A549 (cell line): ENCODE data around the gene BLCAP.

Source experiments
- EHF ChIP-seq: fragments of 250-450 bp; sonication (Bioruptor Pico); IDR thresholded peaks from 2 replicates; pipeline ENCODE4 v1.5.0; 2020; ENCODE audit warnings: mild to moderate bottlenecking
- MAFK ChIP-seq: fragments of 450-650 bp; IDR thresholded peaks from 2 replicates; pipeline ENCODE4 v1.6.1; 2014; ENCODE audit not compliant: partially characterized antibody
- MAX ChIP-seq: IDR thresholded peaks from 2 replicates; pipeline ENCODE4 v1.6.1; 2012
- MAZ ChIP-seq: fragments of 150-350 bp; IDR thresholded peaks from 2 replicates; pipeline ENCODE4 v1.6.1; 2014; ENCODE audit warnings: antibody characterized with exemption, low read depth, low read length, borderline replicate concordance
- MYC ChIP-seq: IDR thresholded peaks from 2 replicates; pipeline ENCODE4 v1.6.1; 2012; ENCODE audit warnings: mild to moderate bottlenecking, inconsistent platforms, low read length, improper control_type of control experiment, borderline replicate concordance
- POLR2A ChIP-seq: IDR thresholded peaks from 2 replicates; pipeline ENCODE4 v1.6.1; 2012; ENCODE audit warnings: mild to moderate bottlenecking, low read length
- RAD21 ChIP-seq, 2 experiments: fragments of >200 bp in 1 of 2; sonication (Bioruptor Twin) in 1 of 2; formaldehyde crosslinking in 1 of 2; IDR thresholded peaks in 1 of 2; conservative IDR thresholded peaks in 1 of 2; 2 replicates in 1 of 2; 3 replicates in 1 of 2; pipeline ENCODE4 v1.6.1; 2012 to 2018; ENCODE audit warnings: inconsistent platforms in 1 of 2
- RNF2 ChIP-seq: fragments of 200-600 bp; sonication (generic); IDR thresholded peaks from 2 replicates; pipeline ENCODE4 v1.6.1; 2016; ENCODE audit warnings: low read depth, mild to moderate bottlenecking, antibody characterized with exemption, moderate library complexity, borderline replicate concordance
- SMC3 ChIP-seq: fragments of >200 bp; sonication (Bioruptor Twin); formaldehyde crosslinking; IDR thresholded peaks from 3 replicates; pipeline ENCODE4 v1.6.1; 2018; ENCODE audit warnings: inconsistent platforms
- TFCP2L1 ChIP-seq: fragments of 250-450 bp; sonication (Bioruptor Pico); IDR thresholded peaks from 2 replicates; pipeline ENCODE4 v1.5.0; 2021; ENCODE audit warnings: mild to moderate bottlenecking
- ZFP36 ChIP-seq: fragments of 450-650 bp; IDR thresholded peaks from 2 replicates; pipeline ENCODE4 v1.6.1; 2014; ENCODE audit warnings: borderline replicate concordance; ENCODE audit not compliant: partially characterized antibody
- TF ChIP-seq, protein P1 (sequence below): fragments of >200 bp; sonication (Bioruptor Twin); formaldehyde crosslinking; IDR thresholded peaks from 3 replicates; pipeline ENCODE4 v1.5.1; 2016
- TF ChIP-seq, protein P2 (sequence below): fragments of 150-350 bp; IDR thresholded peaks from 2 replicates; pipeline ENCODE4 v1.6.1; 2014; ENCODE audit warnings: low read depth, mild to moderate bottlenecking, low read length

- TF ChIP-seq, protein P1, sequence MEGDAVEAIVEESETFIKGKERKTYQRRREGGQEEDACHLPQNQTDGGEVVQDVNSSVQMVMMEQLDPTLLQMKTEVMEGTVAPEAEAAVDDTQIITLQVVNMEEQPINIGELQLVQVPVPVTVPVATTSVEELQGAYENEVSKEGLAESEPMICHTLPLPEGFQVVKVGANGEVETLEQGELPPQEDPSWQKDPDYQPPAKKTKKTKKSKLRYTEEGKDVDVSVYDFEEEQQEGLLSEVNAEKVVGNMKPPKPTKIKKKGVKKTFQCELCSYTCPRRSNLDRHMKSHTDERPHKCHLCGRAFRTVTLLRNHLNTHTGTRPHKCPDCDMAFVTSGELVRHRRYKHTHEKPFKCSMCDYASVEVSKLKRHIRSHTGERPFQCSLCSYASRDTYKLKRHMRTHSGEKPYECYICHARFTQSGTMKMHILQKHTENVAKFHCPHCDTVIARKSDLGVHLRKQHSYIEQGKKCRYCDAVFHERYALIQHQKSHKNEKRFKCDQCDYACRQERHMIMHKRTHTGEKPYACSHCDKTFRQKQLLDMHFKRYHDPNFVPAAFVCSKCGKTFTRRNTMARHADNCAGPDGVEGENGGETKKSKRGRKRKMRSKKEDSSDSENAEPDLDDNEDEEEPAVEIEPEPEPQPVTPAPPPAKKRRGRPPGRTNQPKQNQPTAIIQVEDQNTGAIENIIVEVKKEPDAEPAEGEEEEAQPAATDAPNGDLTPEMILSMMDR: no peak
- no peak for TF ChIP-seq POLR2A
- no peak for TF ChIP-seq RAD21 (conservative IDR thresholded peaks at IDR 0.05 in 1 of 2, IDR thresholded peaks at IDR 0.05 in 1 of 2)
- no peak for TF ChIP-seq ZFP36
- TF ChIP-seq RNF2: no peak
- TF ChIP-seq SMC3: no peak
- no peak for TF ChIP-seq MAZ
- no peak for TF ChIP-seq EHF (CRISPR knock-in tag)
- TF ChIP-seq TFCP2L1 (CRISPR knock-in tag): no peak
- no peak for TF ChIP-seq MAX
- TF ChIP-seq MYC: no peak
- TF ChIP-seq MAFK: no peak
- TF ChIP-seq, protein P2, sequence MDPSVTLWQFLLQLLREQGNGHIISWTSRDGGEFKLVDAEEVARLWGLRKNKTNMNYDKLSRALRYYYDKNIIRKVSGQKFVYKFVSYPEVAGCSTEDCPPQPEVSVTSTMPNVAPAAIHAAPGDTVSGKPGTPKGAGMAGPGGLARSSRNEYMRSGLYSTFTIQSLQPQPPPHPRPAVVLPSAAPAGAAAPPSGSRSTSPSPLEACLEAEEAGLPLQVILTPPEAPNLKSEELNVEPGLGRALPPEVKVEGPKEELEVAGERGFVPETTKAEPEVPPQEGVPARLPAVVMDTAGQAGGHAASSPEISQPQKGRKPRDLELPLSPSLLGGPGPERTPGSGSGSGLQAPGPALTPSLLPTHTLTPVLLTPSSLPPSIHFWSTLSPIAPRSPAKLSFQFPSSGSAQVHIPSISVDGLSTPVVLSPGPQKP: no peak
Observed at GRCh38 chr20:37511610-37512275, 15.9 kb downstream of the BLCAP start.
